ENCODE measurements around the gene GPBP1. TPM values are rescaled to one million over a fixed set of nuclear protein-coding genes. Genes with fewer than 3 reads are reported as not detected.
"Not testable (repeated sequence)": the region's sequence is repeated elsewhere in the genome, so short reads cannot be mapped to it uniquely, and the experiment has no call there.

Gene GPBP1
- total RNA-seq, 1 donor from 2014 or later: 71.0 TPM

GRCh38 chr5:57165171-57165570 lies 8.7 kb upstream of the GPBP1 start:
- not testable (repeated sequence) for H3K27me3 ChIP-seq (ENCODE audit: control insufficient read depth in 3 of 3, insufficient read depth in 3 of 3, low read length in 3 of 3); H3K27ac ChIP-seq (ENCODE audit: low read depth, low read length); H3K9ac ChIP-seq (ENCODE audit: low read depth in 1 of 3, low read length in 3 of 3); H3K9me3 ChIP-seq (ENCODE audit: control insufficient read depth in 3 of 3, low read length in 3 of 3); H3K4me3 ChIP-seq (ENCODE audit: low read length in 3 of 3); H3K4me1 ChIP-seq (ENCODE audit: control insufficient read depth in 3 of 3, insufficient read depth in 3 of 3, low read length in 3 of 3); H3K36me3 ChIP-seq (ENCODE audit: control insufficient read depth in 3 of 3, insufficient read depth in 3 of 3, low read length in 3 of 3)

- Histone ChIP-seq H3K9ac (ENCODE audit: low read depth in 1 of 3, low read length in 3 of 3) (no peak overlapping the region), H3K27ac (ENCODE audit: low read depth, low read length) (no peak overlapping the region), H3K27me3 (ENCODE audit: control insufficient read depth in 3 of 3, insufficient read depth in 3 of 3, low read length in 3 of 3) (no peaks in the 10 kb centered on the region), H3K4me1 (ENCODE audit: control insufficient read depth in 3 of 3, insufficient read depth in 3 of 3, low read length in 3 of 3) (no peaks in the 10 kb centered on the region), H3K4me3 (ENCODE audit: low read length in 3 of 3) (no peak overlapping the region), H3K9me3 (ENCODE audit: control insufficient read depth in 3 of 3, low read length in 3 of 3) (no peaks in the 10 kb centered on the region), H3K36me3 (ENCODE audit: control insufficient read depth in 3 of 3, insufficient read depth in 3 of 3, low read length in 3 of 3) (no peaks in the 10 kb centered on the region)
Observed at GRCh38 chr5:57166276-57166675, 7.6 kb upstream of the GPBP1 start.

GRCh38 chr5:57167201-57167600 lies 6.7 kb upstream of the GPBP1 start:
- Histone ChIP-seq H3K27ac (ENCODE audit: low read depth, low read length) (no peak overlapping the region), H3K36me3 (ENCODE audit: control insufficient read depth in 3 of 3, insufficient read depth in 3 of 3, low read length in 3 of 3) (no peaks in the 10 kb centered on the region), H3K27me3 (ENCODE audit: control insufficient read depth in 3 of 3, insufficient read depth in 3 of 3, low read length in 3 of 3) (no peaks in the 10 kb centered on the region), H3K9me3 (ENCODE audit: control insufficient read depth in 3 of 3, low read length in 3 of 3) (no peaks in the 10 kb centered on the region), H3K9ac (ENCODE audit: low read depth in 1 of 3, low read length in 3 of 3) (no peak overlapping the region), H3K4me1 (ENCODE audit: control insufficient read depth in 3 of 3, insufficient read depth in 3 of 3, low read length in 3 of 3) (peaks cover 0 to under 1% (median 0%) of the 10 kb centered on the region in 3 donors), H3K4me3 (ENCODE audit: low read length in 3 of 3) (no peak overlapping the region)

GRCh38 chr5:57170116-57170515 lies 3.7 kb upstream of the GPBP1 start:
- not testable (repeated sequence) for H3K4me3 ChIP-seq (ENCODE audit: low read length in 3 of 3); H3K27me3 ChIP-seq (ENCODE audit: control insufficient read depth in 3 of 3, insufficient read depth in 3 of 3, low read length in 3 of 3); H3K27ac ChIP-seq (ENCODE audit: low read depth, low read length); H3K9ac ChIP-seq (ENCODE audit: low read depth in 1 of 3, low read length in 3 of 3); H3K36me3 ChIP-seq (ENCODE audit: control insufficient read depth in 3 of 3, insufficient read depth in 3 of 3, low read length in 3 of 3); H3K9me3 ChIP-seq (ENCODE audit: control insufficient read depth in 3 of 3, low read length in 3 of 3); H3K4me1 ChIP-seq (ENCODE audit: control insufficient read depth in 3 of 3, insufficient read depth in 3 of 3, low read length in 3 of 3)

GRCh38 chr5:57171816-57172465 lies 1.9 kb upstream of the GPBP1 start:
- H3K36me3 ChIP-seq (ENCODE audit: control insufficient read depth in 3 of 3, insufficient read depth in 3 of 3, low read length in 3 of 3): peaks cover 0 to 3% (median 0%) of the 10 kb centered on the region in 3 donors
- H3K9ac ChIP-seq (ENCODE audit: low read depth in 1 of 3, low read length in 3 of 3): peak overlapping the region in 2 of 3 donors; percentile 100
- peak overlapping the region; percentile 100 for H3K27ac ChIP-seq (ENCODE audit: low read depth, low read length)
- H3K4me1 ChIP-seq (ENCODE audit: control insufficient read depth in 3 of 3, insufficient read depth in 3 of 3, low read length in 3 of 3): peaks cover 4 to 12% (median 11%) of the 10 kb centered on the region in 3 donors
- no peaks in the 10 kb centered on the region for H3K9me3 ChIP-seq (ENCODE audit: control insufficient read depth in 3 of 3, low read length in 3 of 3)
- H3K4me3 ChIP-seq (ENCODE audit: low read length in 3 of 3): peak overlapping the region in 2 of 3 donors; percentile 47 to 96
- H3K27me3 ChIP-seq (ENCODE audit: control insufficient read depth in 3 of 3, insufficient read depth in 3 of 3, low read length in 3 of 3): no peaks in the 10 kb centered on the region

GRCh38 chr5:57172466-57173318 lies 1.2 kb upstream of the GPBP1 start:
- peak overlapping the region; percentile 85 to 100 (median 100) for H3K9ac ChIP-seq (ENCODE audit: low read depth in 1 of 3, low read length in 3 of 3)
- no peaks in the 10 kb centered on the region for H3K27me3 ChIP-seq (ENCODE audit: control insufficient read depth in 3 of 3, insufficient read depth in 3 of 3, low read length in 3 of 3)
- no peaks in the 10 kb centered on the region for H3K9me3 ChIP-seq (ENCODE audit: control insufficient read depth in 3 of 3, low read length in 3 of 3)
- peak overlapping the region; percentile 95 to 96 (median 96) for H3K4me3 ChIP-seq (ENCODE audit: low read length in 3 of 3)
- H3K27ac ChIP-seq (ENCODE audit: low read depth, low read length): peak overlapping the region; percentile 100
- peaks cover 9 to 19% (median 14%) of the 10 kb centered on the region in 3 donors for H3K4me1 ChIP-seq (ENCODE audit: control insufficient read depth in 3 of 3, insufficient read depth in 3 of 3, low read length in 3 of 3)
- peaks cover 0 to 3% (median 0%) of the 10 kb centered on the region in 3 donors for H3K36me3 ChIP-seq (ENCODE audit: control insufficient read depth in 3 of 3, insufficient read depth in 3 of 3, low read length in 3 of 3)

GRCh38 chr5:57174128-57174889 lies 450 bp downstream of the GPBP1 start:
- peak overlapping the region; percentile 95 to 96 (median 96) for H3K4me3 ChIP-seq (ENCODE audit: low read length in 3 of 3)
- peak overlapping the region; percentile 100 for H3K27ac ChIP-seq (ENCODE audit: low read depth, low read length)
- H3K9me3 ChIP-seq (ENCODE audit: control insufficient read depth in 3 of 3, low read length in 3 of 3): no peaks in the 10 kb centered on the region
- no peaks in the 10 kb centered on the region for H3K27me3 ChIP-seq (ENCODE audit: control insufficient read depth in 3 of 3, insufficient read depth in 3 of 3, low read length in 3 of 3)
- H3K4me1 ChIP-seq (ENCODE audit: control insufficient read depth in 3 of 3, insufficient read depth in 3 of 3, low read length in 3 of 3): peaks cover 13 to 31% (median 21%) of the 10 kb centered on the region in 3 donors
- peak overlapping the region; percentile 98 to 100 (median 100) for H3K9ac ChIP-seq (ENCODE audit: low read depth in 1 of 3, low read length in 3 of 3)
- H3K36me3 ChIP-seq (ENCODE audit: control insufficient read depth in 3 of 3, insufficient read depth in 3 of 3, low read length in 3 of 3): peaks cover 0 to 3% (median 0%) of the 10 kb centered on the region in 3 donors

- H3K4me3 ChIP-seq (ENCODE audit: low read length in 3 of 3): peak overlapping the region; percentile 95 to 96 (median 96)
- peak overlapping the region; percentile 98 to 100 (median 100) for H3K9ac ChIP-seq (ENCODE audit: low read depth in 1 of 3, low read length in 3 of 3)
- H3K36me3 ChIP-seq (ENCODE audit: control insufficient read depth in 3 of 3, insufficient read depth in 3 of 3, low read length in 3 of 3): peaks cover 0 to 3% (median 0%) of the 10 kb centered on the region in 3 donors
- no peaks in the 10 kb centered on the region for H3K9me3 ChIP-seq (ENCODE audit: control insufficient read depth in 3 of 3, low read length in 3 of 3)
- no peaks in the 10 kb centered on the region for H3K27me3 ChIP-seq (ENCODE audit: control insufficient read depth in 3 of 3, insufficient read depth in 3 of 3, low read length in 3 of 3)
- peaks cover 18 to 38% (median 26%) of the 10 kb centered on the region in 3 donors for H3K4me1 ChIP-seq (ENCODE audit: control insufficient read depth in 3 of 3, insufficient read depth in 3 of 3, low read length in 3 of 3)
- H3K27ac ChIP-seq (ENCODE audit: low read depth, low read length): peak overlapping the region; percentile 100
Observed at GRCh38 chr5:57174890-57175510, 1.1 kb downstream of the GPBP1 start.

GRCh38 chr5:57175551-57176309 lies 1.9 kb downstream of the GPBP1 start:
- H3K27ac ChIP-seq (ENCODE audit: low read depth, low read length): peak overlapping the region; percentile 100
- no peaks in the 10 kb centered on the region for H3K9me3 ChIP-seq (ENCODE audit: control insufficient read depth in 3 of 3, low read length in 3 of 3)
- H3K4me1 ChIP-seq (ENCODE audit: control insufficient read depth in 3 of 3, insufficient read depth in 3 of 3, low read length in 3 of 3): peaks cover 18 to 44% (median 28%) of the 10 kb centered on the region in 3 donors
- H3K36me3 ChIP-seq (ENCODE audit: control insufficient read depth in 3 of 3, insufficient read depth in 3 of 3, low read length in 3 of 3): peaks cover 0 to 3% (median 0%) of the 10 kb centered on the region in 3 donors
- H3K4me3 ChIP-seq (ENCODE audit: low read length in 3 of 3): peak overlapping the region; percentile 95 to 96 (median 96)
- H3K9ac ChIP-seq (ENCODE audit: low read depth in 1 of 3, low read length in 3 of 3): peak overlapping the region; percentile 98 to 100 (median 100)
- H3K27me3 ChIP-seq (ENCODE audit: control insufficient read depth in 3 of 3, insufficient read depth in 3 of 3, low read length in 3 of 3): no peaks in the 10 kb centered on the region
